Suppressor macrophage (primary cell): ENCODE data around the gene BICC1.
A peak's percentile ranks its signal among the peaks of the same experiment; 100 is the strongest.

ENCODE experiments used
- DNase-seq, 4 experiments: peaks; one replicate each; pipeline ENCODE4 v3.0.0-alpha.2; 2020 to 2022

The BICC1 gene

GRCh38 chr10:58660575-58661255 lies 148.0 kb downstream of the BICC1 start:
- no peak for DNase-seq

DNA sequence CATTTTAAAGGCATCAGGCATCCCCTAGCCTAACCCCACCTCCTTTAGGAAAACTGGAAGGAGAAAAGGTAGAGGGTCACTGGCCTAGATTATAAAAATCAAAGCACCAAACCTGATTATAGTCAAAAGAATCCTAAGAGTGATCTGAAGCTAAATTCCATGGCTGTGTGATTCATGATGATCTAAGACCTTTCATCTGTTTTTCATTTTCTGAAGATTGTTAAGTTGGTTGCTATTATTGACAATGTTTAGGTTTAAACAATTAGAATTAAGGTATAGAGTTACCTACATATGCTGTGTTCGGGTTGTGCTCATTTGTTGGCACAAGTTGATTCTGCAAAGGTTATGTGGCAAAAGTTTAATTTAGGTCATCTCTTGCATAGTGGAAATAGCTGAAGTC lies 148.7 kb downstream of the BICC1 start:
- DNase-seq: no peak

DNA sequence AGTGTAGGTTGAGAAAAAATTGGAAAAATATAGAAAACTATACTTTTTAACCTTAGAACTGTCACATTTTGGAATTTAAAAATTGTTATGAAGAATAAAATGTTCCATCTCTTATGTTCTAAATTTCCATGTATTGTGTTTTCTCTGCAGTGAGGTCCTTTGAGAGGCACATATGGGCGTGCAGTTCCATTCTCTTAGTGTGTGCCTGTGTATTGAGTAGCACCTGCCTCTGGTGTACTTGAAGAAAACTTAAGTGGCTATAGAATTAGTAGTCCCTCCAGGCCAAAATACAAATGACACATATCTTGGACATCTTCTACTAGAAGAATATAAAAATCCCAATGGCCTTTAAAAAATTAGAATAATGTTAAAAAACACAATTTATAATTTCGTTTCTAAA lies 149.2 kb downstream of the BICC1 start:
- DNase-seq: no peak

DNA sequence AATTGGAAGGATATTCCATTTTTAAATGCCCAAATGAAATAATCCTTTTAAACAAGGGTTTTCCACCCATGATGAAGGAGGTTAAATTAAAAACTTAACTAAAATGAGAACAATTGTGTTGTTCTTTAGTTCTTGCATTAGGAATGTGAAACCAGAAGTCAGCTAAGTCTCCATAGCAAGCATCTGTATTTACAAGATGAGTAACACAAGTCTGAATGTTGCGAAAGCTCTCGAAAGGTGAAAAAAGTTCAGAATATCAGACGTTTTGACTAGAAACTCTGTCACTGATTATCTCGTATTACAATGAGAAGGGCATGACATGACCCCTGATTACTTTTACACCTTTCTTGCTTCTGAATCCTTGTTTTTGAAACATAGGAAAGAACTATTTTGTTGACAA lies 149.6 kb downstream of the BICC1 start:
- peak in 3 of 4 experiments; percentile 17 to 73 (median 38) for DNase-seq

DNA sequence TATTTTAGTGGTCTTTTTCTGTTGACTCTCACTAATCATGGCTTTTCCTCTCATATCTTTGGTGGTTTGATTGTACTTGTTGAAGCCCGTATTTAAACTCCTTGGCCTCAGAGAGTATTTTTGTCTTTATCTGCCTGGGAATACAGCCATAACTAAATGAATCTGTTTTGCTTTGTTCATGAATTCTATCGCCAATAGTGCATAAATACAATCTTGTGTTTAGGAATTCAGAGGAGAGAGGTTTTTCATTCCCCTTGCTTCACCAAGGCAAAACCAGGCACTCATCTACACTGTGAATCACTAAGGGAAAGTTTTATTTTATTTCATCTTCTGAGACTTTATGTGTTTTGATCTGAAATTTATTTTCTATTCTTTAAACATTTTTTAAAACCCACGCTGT lies 152.7 kb downstream of the BICC1 start:
- no peak for DNase-seq

DNA sequence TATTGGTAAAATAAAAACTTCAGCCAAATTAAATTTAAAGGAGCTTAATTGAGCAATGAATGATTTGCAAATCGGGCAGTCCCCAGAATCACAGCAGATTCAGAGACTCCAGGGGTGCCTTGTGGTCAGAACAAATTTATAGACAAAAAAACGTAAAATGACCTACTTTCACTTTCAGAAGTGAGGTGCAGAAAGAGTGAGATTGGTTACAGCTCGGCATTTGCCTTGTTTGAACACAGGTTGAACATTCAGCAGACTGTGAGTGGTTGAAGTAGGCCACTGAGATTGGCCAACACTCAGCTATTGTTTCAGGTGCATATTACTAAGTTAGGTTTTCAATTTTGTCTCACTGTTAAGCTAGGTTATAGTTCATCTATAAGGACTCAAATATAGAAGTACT lies 153.4 kb downstream of the BICC1 start:
- DNase-seq: no peak

DNA sequence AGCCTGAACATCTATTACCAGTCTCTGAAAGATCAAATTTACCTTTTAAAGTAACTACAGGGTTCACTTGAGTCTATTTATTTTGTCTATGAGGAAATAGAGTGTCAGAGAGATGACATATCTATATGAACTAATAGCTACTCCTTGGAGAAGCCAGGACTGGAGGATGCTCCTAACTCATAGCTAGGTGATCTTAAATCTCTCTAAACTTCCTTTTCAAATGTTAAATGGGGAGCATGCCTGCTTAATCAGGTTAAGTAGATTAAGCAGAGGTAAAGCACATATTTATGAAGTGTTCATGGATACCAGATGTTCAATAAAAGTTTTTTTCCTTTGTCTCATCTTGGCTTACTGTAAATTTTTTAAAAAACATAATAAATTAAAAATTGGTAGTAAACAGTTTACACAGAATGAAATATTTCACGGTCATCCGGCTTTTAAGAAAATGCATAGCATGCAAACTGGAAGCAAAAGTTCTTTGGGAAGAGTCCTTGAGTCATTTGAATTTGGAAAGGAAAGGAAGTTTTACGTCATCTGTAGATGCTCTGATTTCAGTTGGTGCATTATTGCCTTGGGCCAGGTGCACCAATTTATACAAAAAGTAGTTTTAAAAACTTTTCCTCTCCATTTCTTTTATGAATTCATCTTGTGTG lies 155.1 kb downstream of the BICC1 start:
- no peak for DNase-seq

- no peak for DNase-seq
Observed at GRCh38 chr10:58672845-58673244, 160.2 kb downstream of the BICC1 start.

GRCh38 chr10:58674251-58674650 lies 161.6 kb downstream of the BICC1 start:
- DNase-seq: no peak

GRCh38 chr10:58675321-58675720 lies 162.6 kb downstream of the BICC1 start:
- DNase-seq: no peak

DNA sequence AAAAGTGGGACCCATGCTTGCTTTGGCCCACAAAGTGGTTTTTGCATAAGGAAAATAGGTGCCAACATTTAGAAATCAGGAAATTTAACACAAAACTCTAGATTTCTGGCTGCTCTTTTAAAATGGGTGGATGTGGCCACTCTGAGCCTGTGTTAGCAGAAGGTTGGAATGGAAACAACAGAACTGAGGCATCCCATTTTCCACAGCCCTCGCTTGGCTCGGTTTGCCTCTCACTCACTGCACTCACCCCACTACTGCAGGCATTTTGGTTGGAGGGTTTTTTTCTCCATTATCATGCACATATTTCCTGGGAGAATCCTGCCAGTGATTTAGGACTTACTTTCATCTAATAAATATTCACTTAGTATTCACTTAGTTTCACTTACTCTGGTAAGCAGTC lies 178.9 kb downstream of the BICC1 start:
- DNase-seq: no peak

GRCh38 chr10:58693919-58694318 lies 181.2 kb downstream of the BICC1 start:
- no peak for DNase-seq

- DNase-seq: no peak
Observed at GRCh38 chr10:58695022-58695421, 182.3 kb downstream of the BICC1 start.

DNA sequence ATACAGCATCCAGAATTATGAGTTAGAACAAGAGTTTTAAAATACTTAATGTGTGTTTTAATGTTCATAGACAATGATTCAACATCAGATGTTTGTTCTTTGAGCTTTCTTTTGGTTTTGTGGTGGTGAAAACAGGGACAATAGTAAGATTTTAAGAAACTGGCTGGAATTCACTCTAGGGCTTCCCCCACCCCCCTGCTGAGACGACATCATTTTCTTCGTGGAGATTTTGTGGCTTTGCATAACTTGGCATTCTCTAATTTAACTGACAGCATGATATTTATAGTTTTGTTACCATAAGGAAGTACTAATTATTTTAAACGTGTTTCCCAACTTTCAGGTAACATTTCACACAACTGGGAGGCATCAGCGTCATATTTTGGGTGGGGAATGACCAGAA lies 184.1 kb downstream of the BICC1 start:
- no peak for DNase-seq

GRCh38 chr10:58697691-58698090 lies 185.0 kb downstream of the BICC1 start:
- DNase-seq: peak in 1 of 4 experiments; percentile 3

- DNase-seq: no peak
Observed at GRCh38 chr10:58698777-58699356, 186.2 kb downstream of the BICC1 start.

DNA sequence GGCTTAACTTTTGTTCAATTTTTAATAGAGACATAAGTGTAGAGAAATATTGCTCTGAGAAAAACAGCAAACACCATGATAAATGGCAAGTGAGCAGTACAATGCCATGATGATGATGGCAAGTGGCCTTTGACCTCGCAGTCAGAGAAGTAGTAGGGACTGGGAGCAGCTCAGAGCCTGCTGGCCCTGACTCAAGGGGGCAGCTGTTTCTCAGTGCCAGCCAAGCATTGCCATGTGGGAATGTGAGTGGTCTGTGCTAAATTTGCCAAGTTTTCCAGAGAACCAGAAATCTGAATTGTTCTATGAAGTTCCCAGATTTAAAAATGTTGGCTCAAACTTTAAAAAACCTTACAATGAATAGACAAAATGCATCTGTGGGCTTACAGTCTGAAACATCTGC lies 187.9 kb downstream of the BICC1 start:
- DNase-seq: no peak

DNA sequence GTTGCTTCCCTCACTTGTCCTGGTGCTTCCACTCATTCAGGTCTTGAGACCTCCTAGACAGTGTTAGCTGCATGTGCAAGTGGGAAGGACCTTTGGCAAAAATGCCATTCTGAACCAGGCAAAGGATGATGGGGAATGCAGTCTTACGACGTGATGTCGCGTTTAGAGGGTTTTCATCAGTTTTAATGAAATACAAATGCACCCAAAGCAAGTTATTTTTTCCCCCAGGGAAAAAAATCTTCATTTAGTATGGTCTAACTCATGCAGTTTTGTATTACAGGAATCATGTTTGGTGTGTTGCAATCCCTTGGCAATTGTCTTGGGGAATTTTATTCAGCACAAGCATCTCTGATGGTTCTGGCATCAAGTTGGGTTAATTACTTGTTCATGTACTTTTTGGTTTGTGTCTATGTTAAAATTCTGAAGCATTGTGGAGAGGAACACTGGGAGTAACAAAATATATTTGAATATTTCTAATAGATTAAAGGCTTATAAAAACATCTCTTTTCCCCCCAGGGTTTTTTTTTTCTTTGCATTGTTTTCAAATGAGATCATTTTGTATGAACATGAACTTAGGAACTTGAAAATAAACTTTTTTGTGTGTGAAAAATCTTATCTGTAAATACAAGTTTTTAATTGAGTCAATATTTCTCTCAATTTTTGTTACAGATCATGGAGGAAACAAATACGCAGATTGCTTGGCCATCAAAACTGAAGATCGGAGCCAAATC lies 188.9 kb downstream of the BICC1 start:
- DNase-seq: no peak

DNA sequence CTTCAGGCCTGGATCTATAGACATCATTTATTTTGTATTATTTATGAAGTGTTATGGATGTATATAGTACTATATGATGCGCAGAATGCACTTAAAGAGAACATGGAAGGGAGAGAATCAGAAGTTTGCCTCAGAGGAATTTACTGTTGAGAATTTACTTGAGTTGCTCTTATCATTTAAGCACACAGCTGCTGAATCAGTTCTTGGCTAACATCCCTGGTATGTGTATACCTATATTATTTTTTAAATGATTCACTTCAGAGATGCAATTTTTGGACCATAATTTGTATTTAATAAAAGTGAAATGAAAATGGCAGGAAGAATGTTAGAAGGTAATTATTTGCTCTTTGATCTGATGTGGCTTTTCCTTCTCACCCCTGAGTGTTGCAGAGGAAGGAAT lies 191.6 kb downstream of the BICC1 start:
- DNase-seq: no peak

DNA sequence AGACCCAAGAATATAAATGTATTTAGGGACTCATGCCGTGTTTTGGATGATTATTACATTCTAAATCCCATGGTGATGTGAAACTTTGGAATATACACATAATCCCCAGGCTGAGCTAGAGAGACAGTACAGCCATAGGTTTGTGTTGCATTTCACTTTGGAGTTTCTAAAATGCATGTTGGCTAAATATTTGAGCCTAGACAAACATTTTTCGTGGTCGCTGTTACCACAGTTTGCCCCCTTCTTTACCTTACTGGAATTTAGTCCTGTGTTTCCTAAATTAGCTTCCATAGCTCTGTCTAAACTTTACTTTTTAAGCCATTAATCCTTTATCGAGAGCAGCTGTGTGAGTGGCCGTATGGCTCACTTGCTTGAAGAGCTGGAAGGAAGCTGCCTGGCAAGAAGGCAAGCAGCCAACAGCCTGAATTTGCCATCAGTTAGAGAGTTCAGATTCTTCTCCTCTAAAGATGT lies 192.0 kb downstream of the BICC1 start:
- no peak for DNase-seq

- no peak for DNase-seq
Observed at GRCh38 chr10:58706836-58707235, 194.2 kb downstream of the BICC1 start.

DNA sequence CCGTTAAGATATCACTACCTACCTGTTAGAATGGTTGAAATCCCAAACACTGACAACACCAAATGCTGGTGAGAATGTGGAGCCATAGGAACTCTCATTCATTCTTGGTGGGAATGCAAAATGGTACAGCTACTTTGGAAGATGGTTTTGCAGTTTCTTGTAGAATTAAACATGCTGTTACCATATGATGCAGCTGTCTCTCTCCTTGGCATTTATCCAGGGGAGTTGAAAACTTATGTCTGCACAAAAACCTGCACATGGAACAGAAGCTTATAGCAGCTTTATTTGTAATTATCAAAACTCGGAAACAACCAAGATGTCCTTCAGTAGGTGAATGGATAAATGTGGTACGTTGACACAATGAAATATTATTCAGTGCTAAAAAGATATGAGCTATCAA lies 199.5 kb downstream of the BICC1 start:
- DNase-seq: no peak

DNA sequence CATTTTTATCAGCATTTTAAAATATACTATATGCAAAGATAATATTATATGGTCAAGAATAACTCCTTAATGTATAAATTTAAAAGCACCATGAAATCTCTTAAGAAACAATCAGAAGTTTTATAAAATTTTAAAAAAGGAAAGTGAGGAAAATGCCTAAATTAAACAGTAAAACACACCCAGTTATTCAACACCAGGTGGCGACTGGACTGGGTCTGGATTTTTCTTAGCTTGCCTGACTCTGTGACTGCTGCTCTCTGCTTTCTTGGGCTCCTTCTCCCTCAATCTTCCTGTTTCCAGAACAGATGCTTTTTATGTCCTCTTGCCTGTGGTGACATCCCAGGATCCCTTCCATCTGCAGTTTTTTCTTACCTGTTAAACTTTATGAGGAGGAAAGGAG lies 200.3 kb downstream of the BICC1 start:
- no peak for DNase-seq

DNA sequence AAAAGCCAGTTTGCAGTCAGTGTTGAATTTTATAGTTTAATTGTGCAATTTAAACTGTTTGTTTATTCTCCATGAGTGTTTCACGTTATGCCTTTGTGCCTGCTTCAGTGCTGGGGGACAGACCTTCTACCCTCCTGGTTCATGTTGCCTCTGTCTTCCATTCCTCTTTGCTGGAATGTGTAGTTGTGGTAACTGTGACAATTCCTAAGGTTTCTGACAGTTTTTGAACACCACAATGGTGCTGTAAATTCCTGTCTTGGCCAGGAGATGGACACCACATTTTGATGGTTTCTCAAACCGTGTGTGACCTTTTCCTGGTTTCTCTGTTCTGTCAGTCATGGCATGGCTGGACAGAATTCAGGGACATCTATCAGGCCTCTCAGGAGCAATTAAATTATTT lies 201.7 kb downstream of the BICC1 start:
- DNase-seq: no peak
